CD4-positive, CD25-positive, alpha-beta regulatory T cell (primary cell): ENCODE results near the gene LAMB1. TPM values are rescaled to one million over a fixed set of nuclear protein-coding genes. Genes with fewer than 3 reads are reported as not detected.

Experiments
- ATAC-seq, 2 donors: fragments of 150-1000 bp; cut with Tn5 transposase; one replicate each; pipeline ENCODE4 v1.10.0; 2021; ENCODE audit warnings: low read depth in 2 of 2, moderate number of reproducible peaks in 2 of 2, moderate library complexity in 1 of 2
- DNase-seq, 3 donors: peaks; one replicate each; pipeline versions ENCODE4 v3.0.0 to v3.0.0-alpha.2; 2012 to 2022; ENCODE audit warnings: mixed read lengths in 1 of 3
- H3K27ac ChIP-seq: one replicate; pipeline ENCODE4 v1.7.0; 2013; ENCODE audit warnings: mild to moderate bottlenecking, low read length; ENCODE audit not compliant: insufficient read depth, poor library complexity, severe bottlenecking
- H3K27me3 ChIP-seq: one replicate; pipeline ENCODE4 v1.7.0; 2013; ENCODE audit warnings: low read length; ENCODE audit not compliant: control insufficient read depth, insufficient read depth
- H3K36me3 ChIP-seq: one replicate; pipeline ENCODE4 v1.7.0; 2013; ENCODE audit warnings: mild to moderate bottlenecking, low read length, moderate library complexity; ENCODE audit not compliant: control insufficient read depth, insufficient read depth
- H3K4me1 ChIP-seq: 2 replicates; pipeline ENCODE4 v1.7.0; 2013; ENCODE audit warnings: mild to moderate bottlenecking, low read length; ENCODE audit not compliant: insufficient read depth, control insufficient read depth, poor library complexity, severe bottlenecking
- H3K4me3 ChIP-seq: one replicate; pipeline ENCODE4 v1.7.0; 2013; ENCODE audit warnings: low read depth, mild to moderate bottlenecking, low read length, moderate library complexity
- H3K9me3 ChIP-seq, 2 experiments: 1 replicate in 1 of 2; 2 replicates in 1 of 2; pipeline ENCODE4 v1.7.0; 2013; ENCODE audit warnings: low read length in 2 of 2, mild to moderate bottlenecking in 1 of 2, moderate library complexity in 1 of 2; ENCODE audit not compliant: control insufficient read depth in 2 of 2
- H3K27ac Mint-ChIP-seq, 3 donors: one replicate each; pipeline ENCODE4 v1.8.0; 2020 to 2022; ENCODE audit warnings: mild to moderate bottlenecking in 3 of 3, mixed read lengths in 3 of 3, moderate library complexity in 2 of 3
- H3K27me3 Mint-ChIP-seq: one replicate; pipeline ENCODE4 v1.8.0; 2022; ENCODE audit warnings: mild to moderate bottlenecking, mixed read lengths
- H3K36me3 Mint-ChIP-seq: one replicate; pipeline ENCODE4 v1.8.0; 2020; ENCODE audit warnings: mixed read lengths
- H3K4me1 Mint-ChIP-seq, 4 donors: one replicate each; pipeline ENCODE4 v1.8.0; 2020 to 2022; ENCODE audit warnings: mixed read lengths in 4 of 4, mild to moderate bottlenecking in 1 of 4
- H3K4me3 Mint-ChIP-seq, 4 donors: one replicate each; pipeline ENCODE4 v1.8.0; 2020 to 2022; ENCODE audit warnings: mild to moderate bottlenecking in 4 of 4, mixed read lengths in 4 of 4, moderate library complexity in 3 of 4
- H3K9me3 Mint-ChIP-seq, 7 donors: one replicate each; pipeline ENCODE4 v1.8.0; 2020 to 2022; ENCODE audit warnings: mixed read lengths in 7 of 7, mild to moderate bottlenecking in 3 of 7, moderate library complexity in 2 of 7
- polyA plus RNA-seq, 4 donors: library from polyadenylated mRNA; unstranded; fragments of 300-500 nt; fragmentation: Illumina TruSeq; gene quantifications; one replicate each; pipeline ENCODE4 v1.2.3, GENCODE V29; 2021
- total RNA-seq: library from RNA; stranded (reverse); gene quantifications from one replicate; pipeline ENCODE4 v1.2.3, GENCODE V29; 2022

LAMB1 gene
- total and polyA plus RNA-seq, 5 donors from 2014 or later = 0.24 to 0.82 (median 0.62) TPM; not detected in 1

DNA sequence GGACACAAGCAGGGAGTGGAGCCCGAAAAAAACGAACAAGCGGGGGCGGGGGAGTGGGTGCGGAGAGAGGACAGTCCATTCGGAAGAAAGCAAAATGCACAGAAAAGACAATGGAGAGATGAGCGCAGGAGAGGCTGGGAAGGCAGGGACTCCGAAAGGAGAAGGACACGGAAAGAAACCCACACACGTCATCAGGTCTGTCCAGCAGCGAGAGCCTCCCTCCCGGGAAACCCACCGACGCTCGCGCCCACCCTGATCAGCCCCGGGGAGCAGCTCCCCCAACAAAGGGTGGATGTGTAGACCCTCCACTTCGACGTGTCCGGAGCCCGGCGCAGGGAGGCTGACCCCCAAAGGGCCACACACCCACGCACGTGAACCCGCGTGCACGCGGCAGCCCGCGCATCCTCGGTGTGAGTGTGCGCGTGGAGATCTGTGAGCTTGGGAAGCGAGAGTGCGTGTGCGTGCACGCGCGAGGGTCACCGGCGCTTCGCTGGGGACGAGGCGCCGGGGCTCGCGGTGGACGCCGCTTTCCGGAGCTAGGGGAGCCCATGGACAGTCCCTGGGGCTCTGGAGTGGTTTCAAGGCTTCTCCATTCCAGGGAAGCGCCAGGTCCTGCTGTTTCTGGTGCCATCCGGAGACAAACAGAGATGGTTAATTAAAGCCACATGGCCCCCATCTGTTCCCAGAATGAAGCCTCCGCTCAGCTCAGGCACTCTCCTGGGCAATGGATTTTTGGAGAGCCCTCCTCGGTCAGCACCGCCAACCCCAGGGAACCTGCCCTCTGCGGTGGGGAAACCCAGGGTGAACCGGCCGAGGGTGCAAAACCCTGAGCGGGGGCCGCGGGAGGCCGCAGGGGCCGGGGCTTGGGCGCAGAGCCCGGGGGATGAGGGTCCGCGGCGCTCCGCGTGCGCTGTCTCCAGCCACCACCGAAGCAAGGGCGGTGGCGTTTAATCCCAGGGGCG is 916 bp downstream of the LAMB1 start:
- Mint-ChIP-seq H3K4me1 (peaks cover 0 to 22% (median 6%) of the 10 kb centered on the region in 4 donors), H3K4me3 (peak overlapping the region in 3 of 4 donors; percentile 57 to 89 (median 62)), H3K36me3 (no peaks in the 10 kb centered on the region), H3K27ac (no peak overlapping the region), H3K27me3 (peaks cover 66% of the 10 kb centered on the region), H3K9me3 (peaks cover 0 to 2% (median 0%) of the 10 kb centered on the region in 7 donors)
- ATAC-seq (no peak), DNase-seq (no peak)
- no peaks in the 10 kb centered on the region for H3K36me3 ChIP-seq
- H3K4me3 ChIP-seq = no peak overlapping the region
- H3K27ac ChIP-seq = no peak overlapping the region
- H3K27me3 ChIP-seq = peaks cover 23% of the 10 kb centered on the region
- H3K9me3 ChIP-seq = no peaks in the 10 kb centered on the region
- H3K4me1 ChIP-seq = peaks cover 17% of the 10 kb centered on the region

DNA sequence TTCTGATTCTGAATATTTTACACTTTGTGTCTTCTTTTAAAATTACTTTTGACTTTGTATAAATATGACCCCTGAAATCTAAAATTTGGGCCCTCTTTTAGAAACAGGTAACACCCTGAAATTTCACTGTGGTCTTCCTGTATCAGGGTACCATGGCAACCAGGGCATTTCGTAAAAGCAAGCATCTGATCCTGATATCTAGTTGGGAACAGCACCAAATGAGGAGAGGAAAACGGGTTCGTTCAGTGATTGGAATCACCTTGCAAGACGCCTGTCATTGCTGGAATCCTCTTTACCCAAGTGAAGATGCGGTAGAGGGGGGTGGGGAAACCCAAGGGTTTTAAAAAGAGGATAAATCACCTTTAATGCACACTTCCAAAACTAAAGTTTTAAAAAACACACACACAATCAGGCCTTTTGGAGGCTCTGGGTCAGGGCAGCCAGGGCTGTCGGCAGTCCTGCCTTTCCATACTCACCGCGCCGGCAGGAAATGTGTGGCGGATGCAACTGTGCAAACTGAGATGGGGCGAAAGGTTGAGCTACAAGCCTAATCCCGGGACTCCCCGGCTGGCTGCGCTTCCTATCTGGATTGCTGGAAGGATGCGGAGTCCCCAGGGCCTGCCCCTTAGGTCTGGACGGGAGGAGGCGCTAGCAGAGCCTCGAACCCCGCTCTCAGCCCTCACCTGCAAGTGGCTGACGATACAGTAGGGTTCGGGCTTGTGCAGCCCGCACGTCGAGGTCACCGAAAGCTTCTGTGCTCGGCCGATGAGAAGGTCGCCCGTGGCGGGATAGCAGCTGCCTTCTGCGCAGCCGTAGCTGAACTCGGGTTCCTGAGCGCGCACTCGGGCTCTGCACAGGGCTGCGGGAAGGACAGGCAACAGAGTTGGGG is 1.8 kb downstream of the LAMB1 start:
- peaks cover 0 to 2% (median 0%) of the 10 kb centered on the region in 7 donors for H3K9me3 Mint-ChIP-seq
- Histone ChIP-seq H3K27me3 (peaks cover 20% of the 10 kb centered on the region), H3K4me1 (peaks cover 17% of the 10 kb centered on the region), H3K27ac (no peak overlapping the region), H3K9me3 (no peaks in the 10 kb centered on the region), H3K36me3 (no peaks in the 10 kb centered on the region), H3K4me3 (no peak overlapping the region)
- DNase-seq = no peak
- H3K4me3 Mint-ChIP-seq = peak overlapping the region in 3 of 4 donors; percentile 57 to 89 (median 62)
- peaks cover 66% of the 10 kb centered on the region for H3K27me3 Mint-ChIP-seq
- H3K27ac Mint-ChIP-seq = no peak overlapping the region
- peaks cover 0 to 22% (median 6%) of the 10 kb centered on the region in 4 donors for H3K4me1 Mint-ChIP-seq
- no peak for ATAC-seq
- no peaks in the 10 kb centered on the region for H3K36me3 Mint-ChIP-seq

DNA sequence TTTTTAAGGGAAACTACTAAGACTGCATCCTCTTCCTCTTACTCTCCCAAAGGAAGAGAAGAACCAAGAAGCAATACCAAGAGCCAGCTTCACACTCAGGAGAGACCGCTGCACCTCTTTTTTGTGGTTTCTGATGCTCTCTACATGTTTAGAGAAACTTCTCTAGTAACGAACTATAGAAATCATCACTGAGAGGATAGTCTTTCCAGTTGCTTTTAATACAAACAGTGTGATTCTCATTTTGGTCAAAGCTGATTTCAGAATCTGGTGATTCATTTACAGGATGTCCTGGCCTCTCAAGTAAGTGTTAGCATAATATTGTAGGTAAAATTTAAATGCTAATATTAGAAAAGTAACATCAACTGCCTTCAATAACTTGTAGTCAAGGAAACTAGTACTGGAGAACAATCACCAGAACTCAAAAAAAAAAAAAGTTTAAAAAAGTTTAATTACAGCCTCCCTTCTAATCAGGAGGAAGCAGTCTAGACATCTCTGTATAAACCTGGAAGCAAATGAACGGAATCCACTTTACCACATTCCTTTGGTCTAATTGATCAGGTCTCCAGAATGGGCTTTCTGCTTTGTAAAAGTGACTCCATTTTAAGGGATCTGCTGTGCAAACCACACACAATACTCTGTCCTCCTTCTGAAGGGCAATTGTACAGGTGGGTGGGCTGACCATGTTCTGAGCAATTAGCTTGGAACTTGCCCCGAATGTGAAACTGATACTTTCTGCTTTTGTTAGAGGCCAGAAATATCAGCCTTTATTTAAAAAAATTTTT is 3.0 kb downstream of the LAMB1 start:
- peaks cover 61% of the 10 kb centered on the region for H3K27me3 Mint-ChIP-seq
- H3K4me3 ChIP-seq = no peak overlapping the region
- ATAC-seq = no peak
- H3K9me3 ChIP-seq = no peaks in the 10 kb centered on the region
- no peak overlapping the region for H3K27ac Mint-ChIP-seq
- H3K4me1 ChIP-seq = peaks cover 17% of the 10 kb centered on the region
- H3K27me3 ChIP-seq = peaks cover 16% of the 10 kb centered on the region
- DNase-seq = no peak
- peaks cover 0 to 2% (median 0%) of the 10 kb centered on the region in 7 donors for H3K9me3 Mint-ChIP-seq
- H3K36me3 Mint-ChIP-seq = no peaks in the 10 kb centered on the region
- no peaks in the 10 kb centered on the region for H3K36me3 ChIP-seq
- no peak overlapping the region for H3K27ac ChIP-seq
- H3K4me3 Mint-ChIP-seq = no peak overlapping the region
- peaks cover 0 to 22% (median 6%) of the 10 kb centered on the region in 4 donors for H3K4me1 Mint-ChIP-seq

DNA sequence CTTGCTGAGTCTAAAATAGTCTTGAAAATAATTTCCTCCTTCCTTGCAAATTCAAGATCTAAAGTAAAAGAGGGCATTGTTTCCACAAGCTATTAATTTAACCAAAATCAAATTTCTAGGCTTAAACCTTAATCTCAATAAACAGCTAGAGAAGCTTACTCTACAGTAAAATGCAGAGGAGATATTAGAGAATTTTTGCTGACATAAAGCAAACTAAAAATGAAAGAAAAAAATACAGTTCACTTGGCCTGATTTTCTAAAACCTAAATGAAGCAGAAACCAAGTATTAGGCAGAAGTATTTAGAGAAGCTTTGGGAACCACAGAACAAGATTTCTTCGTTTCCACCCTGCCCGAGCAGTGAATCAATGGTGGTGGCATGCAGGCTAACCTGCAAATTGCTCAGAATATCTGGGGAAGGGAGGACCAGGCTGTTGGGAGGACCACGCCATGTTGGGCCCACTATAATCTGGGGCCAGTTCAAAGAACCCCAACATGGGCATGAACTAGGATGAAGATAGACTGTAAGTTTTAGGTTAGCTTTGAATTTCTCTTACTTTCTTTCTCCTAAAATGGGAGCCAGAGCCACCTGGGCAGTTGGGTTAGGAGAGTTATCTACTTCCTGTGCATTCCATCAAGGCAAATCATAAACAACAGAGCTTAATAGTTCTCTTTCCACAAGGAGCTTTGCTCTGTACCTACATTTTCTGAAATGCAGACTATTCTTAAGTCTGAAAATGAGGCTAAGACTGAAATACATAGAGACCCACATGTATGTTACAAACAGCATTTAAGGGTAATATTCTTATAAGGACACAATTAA is 4.1 kb downstream of the LAMB1 start:
- Mint-ChIP-seq H3K4me1 (peaks cover 0 to 19% (median 1%) of the 10 kb centered on the region in 4 donors), H3K36me3 (no peaks in the 10 kb centered on the region), H3K27ac (no peak overlapping the region), H3K9me3 (peaks cover 0 to 2% (median 0%) of the 10 kb centered on the region in 7 donors), H3K4me3 (no peak overlapping the region), H3K27me3 (peaks cover 52% of the 10 kb centered on the region)
- Histone ChIP-seq H3K36me3 (no peaks in the 10 kb centered on the region), H3K27me3 (peaks cover 13% of the 10 kb centered on the region), H3K4me1 (peaks cover 17% of the 10 kb centered on the region), H3K27ac (no peak overlapping the region), H3K4me3 (no peak overlapping the region), H3K9me3 (no peaks in the 10 kb centered on the region)
- DNase-seq (no peak), ATAC-seq (no peak)

DNA sequence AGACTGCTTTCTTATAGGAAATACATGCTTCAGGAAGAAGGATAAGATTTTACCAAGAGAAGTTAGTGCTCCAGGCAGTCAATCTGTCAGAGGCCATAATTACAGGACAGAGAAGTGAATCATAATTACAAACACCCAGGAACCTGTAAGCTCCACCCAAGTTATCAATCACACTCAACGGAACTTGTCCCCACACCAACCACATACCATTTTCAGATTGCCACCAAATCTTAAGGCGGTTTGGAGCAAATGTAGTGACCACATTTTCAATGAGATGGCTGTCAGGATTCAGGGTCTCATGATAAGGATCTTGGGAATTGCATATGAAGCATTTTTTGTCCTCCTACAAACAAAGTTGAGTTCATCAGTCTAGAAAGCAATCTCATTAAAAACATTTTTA is 4.8 kb downstream of the LAMB1 start:
- no peaks in the 10 kb centered on the region for H3K36me3 ChIP-seq
- H3K27ac ChIP-seq = no peak overlapping the region
- Mint-ChIP-seq H3K4me3 (no peak overlapping the region), H3K27ac (no peak overlapping the region), H3K27me3 (peaks cover 45% of the 10 kb centered on the region), H3K36me3 (no peaks in the 10 kb centered on the region), H3K4me1 (peaks cover 0 to 13% (median 0%) of the 10 kb centered on the region in 4 donors), H3K9me3 (peaks cover 0 to 2% (median 0%) of the 10 kb centered on the region in 7 donors)
- no peak for ATAC-seq
- peaks cover 12% of the 10 kb centered on the region for H3K27me3 ChIP-seq
- no peak overlapping the region for H3K4me3 ChIP-seq
- H3K9me3 ChIP-seq = no peaks in the 10 kb centered on the region
- H3K4me1 ChIP-seq = peaks cover 12% of the 10 kb centered on the region
- DNase-seq = no peak

- H3K9me3 ChIP-seq = no peaks in the 10 kb centered on the region
- no peak overlapping the region for H3K4me3 ChIP-seq
- DNase-seq (no peak), ATAC-seq (no peak)
- no peak overlapping the region for H3K27ac ChIP-seq
- peaks cover 39% of the 10 kb centered on the region for H3K27me3 Mint-ChIP-seq
- peaks cover 0 to 4% (median 0%) of the 10 kb centered on the region in 7 donors for H3K9me3 Mint-ChIP-seq
- peaks cover 0 to 5% (median 2%) of the 10 kb centered on the region in 4 donors for H3K4me1 Mint-ChIP-seq
- no peak overlapping the region for H3K27ac Mint-ChIP-seq
- peaks cover 12% of the 10 kb centered on the region for H3K27me3 ChIP-seq
- H3K36me3 ChIP-seq = no peaks in the 10 kb centered on the region
- H3K4me3 Mint-ChIP-seq = no peak overlapping the region
- no peaks in the 10 kb centered on the region for H3K4me1 ChIP-seq
- no peaks in the 10 kb centered on the region for H3K36me3 Mint-ChIP-seq
These were observed 6.7 kb downstream of the LAMB1 start for GRCh38 chr7:107996072-107996882.
